C1 segment of cervical spinal cord (tissue), 14 donors: ENCODE measurements around the gene GRM1.

Experiments used
- DNase-seq, 14 donors: peaks; one replicate each; lab custom pipeline; 2025; lab: John Stamatoyannopoulos, UW

The GRM1 gene

GRCh38 chr6:146315381-146316174, 286.7 kb downstream of the GRM1 start:
- peak in 1 of 14 donors; percentile 34 for DNase-seq

- no peak for DNase-seq
Measured at GRCh38 chr6:146316175-146316495, 287.3 kb downstream of the GRM1 start.

- no peak for DNase-seq
Measured at GRCh38 chr6:146331013-146331412, 302.2 kb downstream of the GRM1 start.

GRCh38 chr6:146335336-146335735, 306.5 kb downstream of the GRM1 start:
- no peak for DNase-seq

DNA sequence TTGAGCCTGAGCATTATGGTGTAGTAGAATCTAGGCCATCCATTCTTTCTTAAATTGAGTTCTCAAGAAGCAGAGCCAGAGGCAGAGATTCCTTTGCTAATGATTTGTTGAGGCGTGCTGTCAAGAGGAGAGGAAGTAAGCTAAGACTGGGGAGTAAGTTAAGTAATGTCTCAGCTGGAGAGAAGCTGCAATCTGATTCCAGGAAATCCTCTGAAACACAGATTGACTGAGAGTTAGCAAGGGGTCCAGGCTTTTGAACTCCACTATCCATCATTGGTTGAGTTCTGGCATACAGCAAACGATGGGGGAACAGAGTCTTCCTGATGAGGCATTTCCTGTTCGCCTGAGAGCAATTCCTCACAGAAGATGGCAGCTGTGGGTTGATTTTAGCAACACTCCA, 307.3 kb downstream of the GRM1 start:
- no peak for DNase-seq

DNA sequence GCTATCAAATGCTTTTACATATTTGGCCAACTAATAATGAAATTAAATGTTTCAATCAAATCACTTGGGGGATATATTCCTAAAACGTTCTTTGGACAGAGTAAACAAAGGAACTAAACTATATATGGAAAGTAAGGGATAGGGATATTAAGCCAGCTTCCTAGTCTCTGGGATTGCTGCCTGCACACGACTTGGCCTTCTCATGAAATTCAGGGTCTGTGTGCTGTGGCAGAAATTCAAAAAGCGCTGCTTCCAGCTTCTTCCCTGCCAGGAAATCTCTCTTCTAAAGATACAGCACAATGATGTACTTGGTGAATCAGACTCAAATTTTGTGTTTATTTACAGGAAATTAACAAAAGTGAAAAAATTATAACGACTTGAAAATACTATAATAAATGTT, 308.5 kb downstream of the GRM1 start:
- DNase-seq, result peak in 2 of 14 donors; percentile 15 to 88

DNA sequence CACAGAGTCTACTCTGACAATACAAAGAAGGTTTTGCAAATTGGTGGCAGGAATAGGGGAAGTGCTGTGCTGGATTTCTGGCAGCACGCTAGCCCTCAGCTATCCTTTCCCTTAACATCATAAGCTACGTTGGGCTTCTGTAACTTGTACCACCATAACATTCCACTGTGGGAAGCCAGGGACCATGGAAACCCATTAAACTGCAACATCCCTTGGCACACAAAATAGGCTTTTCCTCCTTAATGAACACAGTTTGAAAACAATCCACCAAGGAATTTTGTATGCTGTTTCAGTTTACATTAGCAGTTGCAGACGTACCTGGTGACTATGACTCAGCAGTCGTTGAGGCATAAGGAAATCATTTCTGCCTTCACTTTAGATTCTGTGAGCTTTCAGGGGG, 310.9 kb downstream of the GRM1 start:
- DNase-seq, result peak in 1 of 14 donors; percentile 43

GRCh38 chr6:146341493-146342230, 312.8 kb downstream of the GRM1 start:
- no peak for DNase-seq

- peak in 1 of 14 donors; percentile 34 for DNase-seq
Measured at GRCh38 chr6:146345598-146345997, 316.7 kb downstream of the GRM1 start.

- no peak for DNase-seq
Measured at GRCh38 chr6:146347090-146347489, 318.2 kb downstream of the GRM1 start.

DNA sequence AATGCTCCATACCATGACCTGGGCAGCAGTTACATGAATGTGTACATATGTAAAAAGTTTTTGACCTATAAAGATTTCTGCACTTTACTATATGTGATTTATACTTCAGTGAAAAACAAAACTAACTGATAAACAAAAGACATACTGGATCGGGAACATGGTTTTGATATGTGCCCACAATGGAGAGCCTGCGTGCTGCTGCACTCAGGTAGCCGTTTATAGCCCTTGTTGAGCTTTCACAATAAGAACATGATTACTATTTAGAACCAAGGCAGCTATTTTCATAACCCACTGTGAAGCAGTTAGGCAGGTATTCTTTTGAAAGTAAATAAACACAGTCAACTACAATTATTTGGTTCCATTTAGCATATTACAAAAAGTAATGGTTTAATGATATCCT, 318.8 kb downstream of the GRM1 start:
- no peak for DNase-seq

- DNase-seq, result no peak
Measured at GRCh38 chr6:146351018-146351417, 322.2 kb downstream of the GRM1 start.

- no peak for DNase-seq
Measured at GRCh38 chr6:146352163-146352562, 323.3 kb downstream of the GRM1 start.

- no peak for DNase-seq
Measured at GRCh38 chr6:146354451-146354850, 325.6 kb downstream of the GRM1 start.

GRCh38 chr6:146355521-146356100, 326.7 kb downstream of the GRM1 start:
- no peak for DNase-seq

DNA sequence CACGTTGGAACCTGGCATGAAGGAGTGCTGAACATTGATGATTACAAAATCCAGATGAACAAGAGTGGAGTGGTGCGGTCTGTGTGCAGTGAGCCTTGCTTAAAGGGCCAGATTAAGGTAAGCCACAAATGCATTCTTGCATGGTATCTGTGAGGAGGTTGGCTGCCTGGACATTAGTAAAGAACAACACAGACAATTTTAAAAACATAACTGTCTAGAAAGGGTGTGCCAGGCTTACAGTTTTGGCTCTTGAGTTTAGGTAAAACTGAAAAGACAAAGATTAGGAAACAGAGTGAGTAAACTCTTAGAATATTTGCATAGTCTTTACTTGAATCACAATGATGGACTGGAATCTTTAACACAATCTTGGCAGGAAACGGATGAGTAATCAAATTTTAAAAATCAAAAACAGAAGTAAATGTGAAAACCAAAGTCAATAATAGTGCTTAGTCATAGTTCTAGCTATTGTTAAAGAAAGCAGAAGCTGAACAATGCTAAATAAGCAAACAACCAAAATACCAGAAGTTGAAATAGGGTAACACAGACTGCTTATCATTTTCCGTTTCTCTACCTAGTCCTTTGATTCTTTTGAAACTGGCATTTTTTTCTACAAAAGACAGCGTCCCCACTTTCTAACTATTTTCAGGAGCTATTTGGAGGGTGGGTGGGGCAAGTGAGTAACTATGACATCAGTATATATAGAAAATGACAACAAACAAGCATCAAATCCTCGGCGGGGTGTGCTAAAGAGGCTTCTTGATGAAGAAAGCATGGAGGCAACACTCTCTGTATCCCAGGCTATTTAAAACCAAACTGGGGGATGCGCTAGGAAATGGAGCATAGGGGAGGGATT, 328.9 kb downstream of the GRM1 start:
- no peak for DNase-seq

GRCh38 chr6:146358431-146359046, 329.7 kb downstream of the GRM1 start:
- DNase-seq, result no peak

DNA sequence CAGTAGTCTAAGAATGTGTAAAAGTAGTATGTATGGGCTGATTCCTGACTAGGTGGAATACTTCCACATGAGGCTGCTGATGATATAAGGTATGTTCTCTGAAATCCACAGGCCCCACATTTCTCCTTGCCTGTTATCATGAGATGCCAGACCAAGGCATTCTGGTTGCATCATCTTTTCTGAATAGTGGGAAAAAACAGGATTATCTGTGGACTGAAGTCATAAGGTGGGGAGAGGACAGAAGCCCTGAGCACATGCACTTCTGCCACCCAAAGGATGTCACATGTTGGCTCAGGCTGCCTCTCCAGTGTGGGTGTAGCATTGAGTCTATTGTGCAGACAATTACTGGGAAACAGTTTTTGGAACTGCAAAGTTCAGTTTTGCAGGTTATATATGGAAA, 330.3 kb downstream of the GRM1 start:
- no peak for DNase-seq

- DNase-seq, result peak in 1 of 14 donors; percentile 54
Measured at GRCh38 chr6:146361128-146361924, 332.5 kb downstream of the GRM1 start.

DNA sequence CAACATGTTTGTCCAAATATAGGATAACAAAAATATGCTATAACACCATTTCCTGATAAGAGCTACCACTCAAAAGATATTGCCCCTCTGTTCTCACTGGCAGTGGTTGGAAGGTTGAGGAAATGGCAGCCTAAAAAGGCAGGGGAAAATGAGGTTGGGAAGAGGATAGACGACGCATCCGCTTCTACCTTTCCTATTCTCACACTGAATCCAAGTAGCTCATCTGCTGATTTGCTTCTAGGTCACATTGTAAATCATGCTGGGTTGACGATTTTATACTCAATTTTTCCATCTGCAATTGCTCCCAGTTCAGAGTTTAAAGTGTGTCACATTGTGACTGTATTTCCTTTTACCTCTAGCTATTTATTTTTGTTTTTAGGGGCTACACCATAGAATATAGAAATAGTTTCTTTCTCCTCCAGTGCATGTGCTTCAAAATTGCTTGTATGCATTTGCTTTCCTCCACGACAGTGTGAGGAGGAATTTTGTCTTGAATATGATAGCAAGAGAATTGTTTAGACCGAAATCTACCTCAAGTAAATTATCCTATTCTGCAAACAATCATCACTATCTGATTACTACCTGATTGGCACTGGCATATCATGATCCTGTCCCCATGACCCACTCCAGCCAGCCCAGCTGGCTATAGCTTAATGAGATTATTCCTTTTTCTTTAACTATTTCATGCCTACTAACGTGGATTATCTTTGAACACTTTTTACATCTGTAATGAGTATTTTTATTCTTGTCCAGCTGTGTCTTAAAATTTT, 335.2 kb downstream of the GRM1 start:
- DNase-seq, result peak in 1 of 14 donors; percentile 45
